Right lobe of liver (tissue), 6 donors: ENCODE measurements around the gene HAND1. TPM values are rescaled to one million over a fixed set of nuclear protein-coding genes. Genes with fewer than 3 reads are reported as not detected.

Source experiments
- ATAC-seq, 4 donors: fragments of 200-7000 bp; cut with Tn5 transposase; one replicate each; pipeline ENCODE4 v1.9.1; 2020; ENCODE audit warnings: mild to moderate bottlenecking in 4 of 4, moderate library complexity in 4 of 4
- DNase-seq, 3 donors: peaks; one replicate each; pipeline ENCODE4 v3.0.0-alpha.2; 2020
- H3K27ac ChIP-seq, 3 donors: fragments of 200-600 bp; one replicate each; pipeline ENCODE4 v1.8.0; 2022
- H3K27me3 ChIP-seq, 2 donors: fragments of 200-600 bp; one replicate each; pipeline ENCODE4 v1.8.0; 2022
- H3K36me3 ChIP-seq, 4 donors: fragments of 200-600 bp; sonication (generic) in 1 of 4; one replicate each; pipeline versions ENCODE4 v1.5.1 to v1.8.0; 2017 to 2022; ENCODE audit warnings: control low read depth in 1 of 4
- H3K4me1 ChIP-seq, 4 donors: fragments of 200-600 bp; sonication (generic) in 1 of 4; one replicate each; pipeline versions ENCODE4 v1.5.1 to v1.8.0; 2017 to 2022; ENCODE audit warnings: control low read depth in 1 of 4
- H3K4me3 ChIP-seq, 3 donors: fragments of 200-600 bp; one replicate each; pipeline ENCODE4 v1.8.0; 2022
- H3K9me3 ChIP-seq, 4 donors: fragments of 200-600 bp; sonication (generic) in 1 of 4; one replicate each; pipeline versions ENCODE4 v1.5.1 to v1.8.0; 2017 to 2022; ENCODE audit warnings: control low read depth in 1 of 4
- POLR2A ChIP-seq: fragments of 450-650 bp; IDR thresholded peaks from one replicate; pipeline ENCODE4 v1.6.1; 2017; ENCODE audit warnings: antibody characterized with exemption, mild to moderate bottlenecking
- WGBS: methylation state at CpG from one replicate; pipeline ENCODE4 v1.1.6; 2018; ENCODE audit warnings: low coverage, low lambda C conversion rate; ENCODE audit not compliant: insufficient coverage; ENCODE audit errors: missing lambda C conversion rate; 5-methylcytosine and 5-hydroxymethylcytosine counted together
- intact Hi-C, 2 donors: fragments of 100-400 bp; cut with DNase I; formaldehyde crosslinking; loops; one replicate each; pipeline versions ENCODE4 v1.11.2 to v1.14.1; 2022
- total RNA-seq, 6 experiments: library from RNA; depleted of rRNA in 2 of 6; stranded (reverse); fragments of >200 nt in 2 of 6; fragmentation: NEBNext Ultra II Directional in 3 of 6; extraction: Animal tissue kit (Norgen Biotek cat#: 25700) in 3 of 6; gene quantifications; one replicate each; pipeline versions ENCODE4 v1.1.0 to v1.2.4, GENCODE V29; 2016 to 2023
- TF ChIP-seq, protein P1 (sequence below), 4 donors: fragments of 200-600 bp in 3 of 4; fragments of 450-650 bp in 1 of 4; IDR thresholded peaks; one replicate each; pipeline versions ENCODE4 v1.5.1 to v1.8.0; 2016 to 2022; ENCODE audit warnings: antibody characterized with exemption in 4 of 4, mild to moderate bottlenecking in 2 of 4
- donor health status: DM: no; HTN: yes; CAD: no.
- donor health status: DM: no; HTN: no; CAD: no.
- donor health status: DM: no; HTN: no; CAD: no.
- donor health status: DM: no; HTN: yes; CAD: no.
- donor health status: DM: no; HTN: yes; CAD: no.

HAND1 gene
- total RNA-seq, 6 experiments from 2014 or later, result not detected

DNA sequence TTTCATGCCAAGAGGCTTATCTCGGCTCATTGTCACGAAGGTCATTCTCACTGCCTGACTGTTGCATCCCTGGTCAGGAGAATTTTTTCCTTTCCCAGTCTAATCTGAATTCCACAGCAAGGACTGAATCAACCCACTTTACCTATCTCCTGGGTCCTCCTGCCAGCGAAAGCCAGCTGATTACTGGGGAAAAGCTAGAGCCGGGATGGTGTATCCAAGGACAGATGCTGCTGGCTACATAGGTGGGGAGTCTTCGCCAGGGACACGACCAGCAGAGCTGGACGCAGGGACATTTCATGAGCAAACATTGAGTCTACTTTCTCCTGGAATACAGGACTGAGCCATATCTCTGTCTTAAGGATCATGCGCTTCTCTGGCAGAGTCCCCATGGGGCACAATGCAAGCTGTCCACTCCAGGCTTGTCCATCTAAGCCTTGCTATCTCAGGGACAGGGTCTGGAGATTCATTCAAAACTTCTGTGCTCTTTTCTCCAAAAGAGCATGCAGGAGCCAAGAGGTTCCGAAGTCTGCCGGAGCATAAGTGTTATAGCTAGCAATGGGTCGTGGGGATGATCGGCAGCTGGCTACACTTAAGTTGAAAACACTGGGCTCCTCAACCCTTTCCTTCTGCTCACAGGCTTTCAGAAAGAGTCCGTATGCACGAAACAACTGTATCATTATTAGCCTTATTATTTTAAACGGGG is 6.5 kb upstream of the HAND1 start:
- H3K4me3 ChIP-seq, result no peak overlapping the region
- H3K36me3 ChIP-seq, result no peaks in the 10 kb centered on the region
- DNase-seq (no peak), ATAC-seq (peak in 1 of 4 donors; percentile 11)
- H3K4me1 ChIP-seq, result no peaks in the 10 kb centered on the region
- peaks cover 17 to 39% of the 10 kb centered on the region in 2 donors for H3K27me3 ChIP-seq
- H3K9me3 ChIP-seq, result no peaks in the 10 kb centered on the region
- intact Hi-C loops, result no loop called here
- no peak for TF ChIP-seq POLR2A
- TF ChIP-seq, protein P1, sequence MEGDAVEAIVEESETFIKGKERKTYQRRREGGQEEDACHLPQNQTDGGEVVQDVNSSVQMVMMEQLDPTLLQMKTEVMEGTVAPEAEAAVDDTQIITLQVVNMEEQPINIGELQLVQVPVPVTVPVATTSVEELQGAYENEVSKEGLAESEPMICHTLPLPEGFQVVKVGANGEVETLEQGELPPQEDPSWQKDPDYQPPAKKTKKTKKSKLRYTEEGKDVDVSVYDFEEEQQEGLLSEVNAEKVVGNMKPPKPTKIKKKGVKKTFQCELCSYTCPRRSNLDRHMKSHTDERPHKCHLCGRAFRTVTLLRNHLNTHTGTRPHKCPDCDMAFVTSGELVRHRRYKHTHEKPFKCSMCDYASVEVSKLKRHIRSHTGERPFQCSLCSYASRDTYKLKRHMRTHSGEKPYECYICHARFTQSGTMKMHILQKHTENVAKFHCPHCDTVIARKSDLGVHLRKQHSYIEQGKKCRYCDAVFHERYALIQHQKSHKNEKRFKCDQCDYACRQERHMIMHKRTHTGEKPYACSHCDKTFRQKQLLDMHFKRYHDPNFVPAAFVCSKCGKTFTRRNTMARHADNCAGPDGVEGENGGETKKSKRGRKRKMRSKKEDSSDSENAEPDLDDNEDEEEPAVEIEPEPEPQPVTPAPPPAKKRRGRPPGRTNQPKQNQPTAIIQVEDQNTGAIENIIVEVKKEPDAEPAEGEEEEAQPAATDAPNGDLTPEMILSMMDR (IDR thresholded peaks at IDR 0.05), result no peak
- 4% methylated on average over 13 of the region's 15 CpGs for WGBS
- H3K27ac ChIP-seq, result no peak overlapping the region

- H3K27ac ChIP-seq, result no peak overlapping the region
- TF ChIP-seq POLR2A, result no peak
- TF ChIP-seq, protein P1 (IDR thresholded peaks at IDR 0.05), result no peak
- no peak for DNase-seq
- peak in 1 of 4 donors; percentile 16 for ATAC-seq
- no peaks in the 10 kb centered on the region for H3K4me1 ChIP-seq
- WGBS, result 6% methylated on average over 22 of the region's 34 CpGs
- intact Hi-C loops, result no loop called here
- H3K4me3 ChIP-seq, result no peak overlapping the region
- no peaks in the 10 kb centered on the region for H3K36me3 ChIP-seq
- no peaks in the 10 kb centered on the region for H3K9me3 ChIP-seq
- H3K27me3 ChIP-seq, result peaks cover 17 to 43% of the 10 kb centered on the region in 2 donors
Measured at GRCh38 chr5:154483654-154484392, 5.8 kb upstream of the HAND1 start.

DNA sequence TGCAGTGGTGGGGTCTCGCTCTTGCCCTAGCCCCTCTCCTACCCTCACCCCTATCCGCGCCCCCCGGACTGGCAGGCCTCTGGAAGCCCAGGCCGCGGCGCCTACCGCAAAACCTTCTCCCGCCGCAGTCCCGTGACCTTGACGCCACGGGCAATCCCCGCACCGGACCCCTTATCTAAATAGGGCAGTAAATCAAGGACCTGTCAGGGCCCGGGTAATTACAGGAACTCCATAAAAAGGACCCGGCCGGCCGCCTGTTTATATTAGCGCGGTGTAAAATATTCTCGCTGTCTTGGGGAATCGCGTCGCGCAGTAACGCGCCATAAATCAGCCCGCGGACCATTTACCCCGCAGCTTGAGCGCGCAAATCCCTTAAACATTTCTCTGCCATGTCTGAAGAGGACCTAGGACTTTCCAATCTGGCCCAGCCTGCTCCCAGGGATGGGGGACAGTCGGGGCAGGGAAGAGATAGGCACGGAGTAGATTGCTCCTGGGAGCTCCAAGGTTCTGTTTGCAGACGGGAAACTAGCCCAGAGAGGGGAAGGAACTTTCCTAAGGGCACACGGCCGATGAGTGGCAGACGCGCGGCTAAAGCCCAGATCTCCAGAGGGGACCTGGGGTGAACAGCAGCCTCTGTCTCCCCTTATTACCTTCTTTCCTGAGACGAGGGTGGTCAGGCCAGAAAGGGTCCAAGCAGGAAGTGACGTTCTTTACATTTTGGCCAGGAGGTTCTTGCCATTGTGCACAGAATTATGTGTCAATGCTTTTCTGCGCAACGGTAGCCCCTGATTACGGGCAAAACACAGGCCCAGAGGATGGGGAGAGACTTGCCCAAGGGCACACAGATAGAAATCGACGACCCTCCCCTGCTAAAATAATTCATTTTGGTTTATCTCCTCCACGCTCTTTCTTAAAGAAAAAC is 4.8 kb upstream of the HAND1 start:
- DNase-seq, result no peak
- H3K27ac ChIP-seq, result no peak overlapping the region
- intact Hi-C loops, result no loop called here
- WGBS, result 7% methylated on average over 41 of the region's 49 CpGs
- peaks cover 20 to 46% of the 10 kb centered on the region in 2 donors for H3K27me3 ChIP-seq
- no peak for TF ChIP-seq POLR2A
- TF ChIP-seq, protein P1 (IDR thresholded peaks at IDR 0.05), result no peak
- no peaks in the 10 kb centered on the region for H3K4me1 ChIP-seq
- H3K9me3 ChIP-seq, result no peaks in the 10 kb centered on the region
- no peaks in the 10 kb centered on the region for H3K36me3 ChIP-seq
- no peak overlapping the region for H3K4me3 ChIP-seq
- no peak for ATAC-seq

DNA sequence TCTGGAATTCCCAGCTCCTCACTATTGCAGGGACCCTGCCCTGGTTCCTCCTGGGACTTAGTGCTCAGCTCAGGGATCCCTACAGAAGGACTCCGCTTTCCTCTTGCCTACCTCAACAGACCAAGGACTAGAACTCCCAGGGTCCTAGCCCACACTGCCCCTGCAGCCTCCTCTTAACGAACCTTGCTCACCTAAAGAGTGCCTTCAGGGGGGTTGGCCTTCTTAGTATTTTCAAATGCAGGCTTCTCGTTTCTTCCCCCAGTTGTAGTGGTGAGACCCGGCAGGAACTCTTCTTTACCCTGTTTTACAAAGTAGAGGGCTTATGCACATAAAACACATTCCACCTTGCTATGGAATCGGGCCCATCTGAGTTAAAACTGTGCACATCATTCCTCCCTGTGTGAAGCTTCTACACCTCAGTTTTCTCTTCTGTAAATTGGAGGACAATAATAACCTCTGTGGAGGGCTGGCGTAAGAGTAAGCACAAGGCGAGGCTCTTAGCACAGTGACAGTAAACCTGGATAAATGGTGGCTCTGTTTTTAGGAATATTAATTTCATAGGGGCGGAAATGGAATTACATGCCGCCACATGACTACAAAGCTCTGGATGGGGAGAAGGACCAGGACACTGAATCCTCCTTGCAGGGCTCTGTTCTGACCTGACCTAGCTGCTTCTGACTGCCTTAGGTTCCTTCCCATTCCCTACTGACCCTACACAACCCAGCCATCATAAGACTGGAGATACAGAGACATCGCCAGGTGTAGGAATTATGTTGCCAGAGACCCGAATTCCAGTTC is 3.8 kb upstream of the HAND1 start:
- TF ChIP-seq POLR2A, result no peak
- TF ChIP-seq, protein P1 (IDR thresholded peaks at IDR 0.05), result no peak
- no peak overlapping the region for H3K27ac ChIP-seq
- H3K36me3 ChIP-seq, result no peaks in the 10 kb centered on the region
- H3K4me1 ChIP-seq, result no peaks in the 10 kb centered on the region
- 15% methylated on average over 10 of the region's 11 CpGs for WGBS
- ATAC-seq (no peak), DNase-seq (no peak)
- H3K9me3 ChIP-seq, result no peaks in the 10 kb centered on the region
- no peak overlapping the region for H3K4me3 ChIP-seq
- peaks cover 22 to 56% of the 10 kb centered on the region in 2 donors for H3K27me3 ChIP-seq
- intact Hi-C loops, result no loop called here
